CD4-positive, alpha-beta T cell treated with Interleukin-4 for 1 hour (primary cell): Measurements from ENCODE around the gene PRKCE.
A peak's percentile ranks its signal among the peaks of the same experiment; 100 is the strongest.

ENCODE experiments used
- DNase-seq, 2 donors: peaks; one replicate each; pipeline ENCODE4 v3.0.0-alpha.2; 2020 to 2022

The PRKCE gene

GRCh38 chr2:46163804-46164528 lies 512.5 kb downstream of the PRKCE start:
- no peak for DNase-seq

- no peak for DNase-seq
Observed at GRCh38 chr2:46164529-46165301, 513.2 kb downstream of the PRKCE start.

DNA sequence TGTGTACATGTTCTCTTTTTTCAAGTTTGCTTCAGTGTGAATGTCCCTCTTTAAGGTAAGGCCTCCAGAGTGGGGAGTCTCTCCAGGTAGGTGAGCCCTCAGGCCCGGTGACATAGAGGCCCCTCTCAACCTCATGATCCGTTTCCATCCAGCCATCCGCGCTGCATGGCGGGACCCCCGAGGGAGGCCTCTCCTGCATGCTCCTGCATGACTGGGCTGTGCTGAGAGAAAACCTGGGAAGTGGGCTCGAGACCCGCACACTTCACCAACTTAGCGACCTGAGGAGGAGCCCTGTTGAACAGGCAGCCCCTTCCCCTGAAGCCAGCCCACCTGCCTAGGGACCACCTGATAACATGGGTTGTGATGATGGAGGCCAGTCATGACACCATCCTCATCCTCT lies 514.4 kb downstream of the PRKCE start:
- DNase-seq: no peak

DNA sequence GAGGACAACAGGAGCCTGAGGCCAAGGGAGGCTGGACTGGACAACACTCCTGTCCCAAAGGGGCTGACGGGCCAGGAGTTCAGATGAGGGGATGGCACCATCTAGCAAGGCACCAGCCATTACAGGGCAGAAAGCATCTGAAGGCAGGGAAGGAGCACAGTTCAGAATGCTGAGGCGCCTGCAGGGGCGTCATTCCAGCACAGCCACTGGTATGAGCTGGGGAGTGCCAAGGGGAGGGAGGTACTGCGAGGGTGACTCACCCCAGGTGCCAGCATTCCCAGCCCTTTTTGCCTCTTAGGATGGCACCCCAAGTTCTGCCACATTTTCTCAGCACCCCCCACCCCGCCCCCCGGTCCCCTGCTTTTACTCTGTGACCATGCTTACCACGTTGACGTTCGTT lies 515.9 kb downstream of the PRKCE start:
- no peak for DNase-seq

DNA sequence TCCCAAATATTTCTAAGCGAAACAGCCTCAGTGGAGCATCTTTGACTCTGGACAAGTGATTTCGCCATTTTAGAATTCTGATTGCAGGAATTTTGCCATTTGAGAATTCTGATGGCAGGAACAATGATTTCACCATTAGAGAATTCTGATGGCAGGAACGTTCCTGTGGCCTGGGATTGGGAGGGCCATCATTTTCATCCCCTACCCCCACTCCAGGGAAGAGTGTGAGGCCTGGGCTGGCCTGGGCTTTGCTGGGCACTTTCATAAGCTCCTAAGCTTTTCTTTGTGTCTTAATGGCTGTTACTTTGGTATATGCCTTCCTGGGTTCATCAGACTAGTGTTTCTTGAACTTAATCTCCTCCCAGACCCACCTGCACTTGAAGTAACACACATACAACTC lies 516.4 kb downstream of the PRKCE start:
- DNase-seq: no peak

- DNase-seq: no peak
Observed at GRCh38 chr2:46169467-46169866, 518.0 kb downstream of the PRKCE start.

- no peak for DNase-seq
Observed at GRCh38 chr2:46170026-46170425, 518.6 kb downstream of the PRKCE start.

DNA sequence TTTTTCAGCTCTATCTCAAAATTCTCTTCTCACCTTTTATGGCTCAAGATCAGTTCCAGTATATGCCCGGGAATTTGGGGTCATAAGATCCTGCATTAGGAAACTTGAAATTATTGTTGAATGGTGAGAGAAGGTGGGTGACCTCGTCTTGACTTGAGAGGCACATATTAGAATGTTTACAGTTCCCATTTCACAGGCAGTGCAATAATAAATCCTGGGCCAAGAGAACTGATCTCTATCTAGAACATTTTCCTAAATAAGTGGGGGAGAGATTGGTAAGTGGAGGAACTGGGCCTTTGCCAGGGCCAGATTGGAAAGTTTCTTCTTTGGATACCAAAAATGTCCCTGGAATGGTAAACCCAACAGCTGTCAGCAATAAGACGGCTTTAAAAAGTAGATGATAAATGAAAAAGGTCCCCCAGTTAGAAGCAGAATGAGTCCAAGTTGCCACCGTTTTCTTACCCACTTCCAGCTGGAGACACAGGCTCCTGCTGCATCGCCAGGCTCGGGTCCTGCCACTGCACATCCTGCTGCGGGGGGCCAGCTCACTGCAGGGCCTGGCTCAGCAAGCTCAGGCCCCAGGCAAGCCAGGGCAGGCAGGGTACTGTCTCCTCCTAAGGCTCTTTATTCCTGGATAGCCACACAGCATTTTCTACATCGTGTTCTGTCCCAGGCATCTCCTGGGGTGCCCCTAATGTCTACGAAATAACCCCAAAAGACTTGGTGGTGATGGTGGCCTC lies 519.3 kb downstream of the PRKCE start:
- no peak for DNase-seq

DNA sequence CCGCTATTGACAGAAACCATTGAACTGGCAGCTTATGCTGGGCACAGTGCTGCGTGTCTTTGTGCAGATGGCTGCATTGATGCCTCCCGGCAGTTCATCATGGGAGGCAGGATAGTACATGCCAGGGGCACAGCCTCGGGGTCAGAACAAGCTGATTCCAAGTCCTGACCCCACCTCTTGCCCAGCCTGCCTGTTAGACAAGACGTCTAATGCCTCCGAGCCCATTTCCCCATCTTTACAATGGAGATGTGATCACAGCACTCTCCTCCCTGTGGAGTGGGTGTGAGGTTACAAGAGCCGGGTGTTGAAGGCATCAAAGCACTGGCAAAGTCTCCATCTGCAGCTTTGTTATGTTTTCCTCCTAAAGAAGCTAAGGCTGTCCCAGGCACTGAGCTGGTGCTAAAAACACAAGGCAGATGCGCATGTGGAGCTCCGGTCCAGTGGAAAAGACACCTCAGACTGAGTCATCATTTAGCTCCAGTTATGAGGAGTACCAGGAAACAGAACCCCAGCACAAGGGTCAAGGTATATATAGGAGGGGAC lies 520.0 kb downstream of the PRKCE start:
- no peak for DNase-seq

GRCh38 chr2:46171996-46172546 lies 520.6 kb downstream of the PRKCE start:
- no peak for DNase-seq

DNA sequence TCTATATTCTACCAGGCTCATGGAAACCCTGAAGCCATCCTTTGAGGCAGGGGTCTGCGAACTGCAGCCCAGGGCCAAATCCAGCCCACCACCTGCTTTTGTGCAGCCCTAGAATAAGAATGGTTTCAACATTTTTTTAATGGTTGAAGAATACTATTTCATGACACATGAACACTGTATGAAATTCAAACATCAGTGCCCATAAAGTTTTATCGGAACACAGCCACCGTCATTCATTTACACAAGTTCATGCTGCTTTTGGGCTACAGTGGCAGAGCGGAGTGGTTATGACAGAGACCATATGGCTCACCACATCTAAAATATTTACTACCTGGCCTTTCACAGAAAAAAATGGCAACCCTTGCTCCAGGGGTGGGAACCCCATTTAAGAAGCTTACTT lies 521.6 kb downstream of the PRKCE start:
- DNase-seq: no peak

GRCh38 chr2:46173636-46174250 lies 522.3 kb downstream of the PRKCE start:
- no peak for DNase-seq

- no peak for DNase-seq
Observed at GRCh38 chr2:46174345-46175170, 523.1 kb downstream of the PRKCE start.

DNA sequence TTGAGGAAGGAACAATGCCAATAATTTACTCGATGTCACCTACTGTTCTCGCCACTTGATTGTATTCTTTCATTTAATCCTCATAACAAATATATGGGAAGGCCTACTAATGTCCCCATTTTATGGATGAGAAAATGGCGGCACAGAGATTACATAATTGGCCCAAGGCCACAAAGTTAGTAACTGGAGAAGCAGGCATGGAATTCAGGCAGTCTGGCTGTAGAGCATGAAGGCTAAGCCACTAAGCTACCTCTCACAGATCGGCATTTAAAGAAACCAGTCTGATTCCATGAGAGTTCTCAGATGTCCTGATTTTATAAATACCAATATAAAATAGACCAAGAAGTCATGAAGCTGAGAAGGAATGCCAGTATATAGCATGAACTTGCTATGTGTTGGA lies 523.9 kb downstream of the PRKCE start:
- no peak for DNase-seq

DNA sequence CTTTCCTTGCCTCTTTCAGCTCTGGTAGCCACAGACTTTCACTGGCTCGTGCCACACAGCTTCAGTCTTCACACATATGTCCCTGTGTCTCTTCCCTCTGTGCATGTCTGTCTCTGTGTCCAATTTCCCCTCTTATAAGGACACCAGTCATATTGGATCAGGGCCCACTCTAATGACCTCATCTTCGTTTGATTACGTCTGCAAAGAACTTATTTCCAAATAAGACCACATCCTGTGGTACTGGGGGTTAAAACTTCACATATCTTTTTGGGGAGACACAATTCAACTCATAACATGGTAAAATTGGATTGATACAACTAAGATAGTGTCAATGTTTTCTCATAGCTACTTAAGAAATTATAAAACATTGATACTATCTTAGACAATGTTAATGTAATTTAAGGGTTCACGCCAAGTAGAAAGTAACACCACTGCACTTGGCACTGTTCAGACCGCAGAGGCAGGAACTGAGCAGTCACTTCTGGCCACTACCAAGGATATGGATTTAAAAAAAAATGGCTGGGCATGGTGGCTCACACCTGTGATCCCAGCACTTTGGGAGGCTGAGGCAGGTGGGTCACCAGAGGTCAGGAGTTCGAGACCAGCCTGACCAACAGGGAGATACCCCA lies 526.1 kb downstream of the PRKCE start:
- no peak for DNase-seq

DNA sequence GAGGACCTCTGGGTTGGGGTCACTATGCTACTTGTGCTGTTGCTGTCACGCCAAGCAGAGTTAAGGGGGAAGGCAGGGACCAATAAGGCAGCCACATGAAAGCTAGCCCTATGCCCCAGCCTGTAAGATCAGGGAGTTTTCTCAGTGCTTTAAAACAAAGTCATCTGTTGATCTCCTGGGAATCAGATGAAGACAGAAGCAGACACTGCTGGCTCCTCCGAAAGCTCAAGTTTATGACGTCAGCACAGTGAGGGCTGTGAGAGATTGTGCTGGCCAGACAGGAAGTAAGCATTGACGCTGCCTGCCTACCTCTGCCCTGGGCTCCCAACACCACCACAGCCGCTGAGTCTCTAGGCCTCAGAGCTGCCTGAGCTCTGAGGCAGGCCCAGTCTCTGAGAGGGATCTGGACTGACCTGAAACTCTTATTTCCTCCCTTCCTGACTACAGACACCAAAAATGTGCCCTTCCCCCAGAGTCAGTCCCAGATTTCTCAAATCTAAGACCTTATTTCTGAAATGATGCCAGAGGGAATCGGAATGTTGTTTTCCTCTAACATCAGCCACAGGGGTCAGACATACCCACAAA lies 527.7 kb downstream of the PRKCE start:
- DNase-seq: peak; percentile 63 to 75

DNA sequence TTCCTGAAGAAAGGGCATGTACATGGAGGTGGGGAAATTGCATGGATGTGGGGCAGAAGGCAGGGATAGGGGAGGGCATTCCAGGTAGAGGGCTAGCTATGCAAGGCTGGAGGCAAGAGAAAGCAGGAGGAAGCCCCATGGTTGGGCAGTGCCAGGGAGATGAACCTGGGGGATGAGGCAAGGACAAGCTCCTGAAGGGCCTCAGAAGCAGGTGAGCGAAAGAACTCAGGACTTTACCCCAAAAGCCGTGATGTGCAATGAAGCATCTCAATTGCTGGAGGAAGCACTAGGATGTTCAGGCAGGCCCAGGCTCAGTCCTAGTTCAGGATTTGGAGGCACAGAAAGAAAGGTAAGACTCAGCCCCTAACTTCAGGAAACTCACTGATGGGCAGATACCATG lies 528.7 kb downstream of the PRKCE start:
- no peak for DNase-seq

DNA sequence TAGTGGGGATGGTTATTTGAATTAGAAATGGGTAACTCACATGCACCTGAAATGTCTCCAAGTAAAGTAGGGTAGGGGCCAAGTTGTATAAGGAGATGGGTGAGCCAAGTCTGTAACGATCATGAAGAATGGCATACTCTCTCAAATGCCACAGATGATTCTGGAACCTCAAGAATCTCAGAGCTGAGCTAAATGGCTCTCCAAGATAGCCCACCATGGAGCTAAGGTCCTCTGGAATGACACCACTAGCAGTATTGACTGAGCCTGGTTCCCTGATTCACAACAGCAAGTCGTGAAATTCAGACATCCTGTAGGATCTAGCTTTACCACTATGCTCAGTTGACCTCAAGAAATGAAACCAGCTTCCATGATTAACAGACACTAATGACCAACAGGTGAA lies 529.8 kb downstream of the PRKCE start:
- DNase-seq: no peak

- DNase-seq: no peak
Observed at GRCh38 chr2:46181789-46182530, 530.5 kb downstream of the PRKCE start.

DNA sequence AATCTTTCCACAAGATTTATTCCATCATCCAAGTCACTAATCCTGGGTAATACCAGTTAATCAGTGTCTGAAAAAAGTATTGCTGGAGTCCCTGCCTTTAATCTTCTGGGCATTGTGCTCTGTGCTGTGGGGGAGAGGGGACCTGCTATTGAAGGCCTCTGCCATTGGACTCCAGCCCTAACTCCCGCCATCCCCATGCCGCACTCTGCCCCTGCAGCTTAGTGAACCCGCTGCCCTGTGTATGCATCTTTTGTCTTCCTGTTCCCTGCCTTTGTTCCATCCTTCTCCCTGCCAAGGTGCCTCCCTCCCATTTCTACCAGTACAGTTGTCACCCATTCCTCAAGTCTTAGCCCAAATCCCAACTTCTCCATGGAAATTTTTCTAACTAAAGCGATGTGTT lies 532.0 kb downstream of the PRKCE start:
- no peak for DNase-seq
